Astrocyte (in vitro differentiated cells and primary cell): ENCODE results near the gene GLYATL1B. TPM values are rescaled to one million over a fixed set of nuclear protein-coding genes. Genes with fewer than 3 reads are reported as not detected.

Experiments
- DNase-seq: peaks from one replicate; pipeline ENCODE4 v3.0.0-alpha.2; 2010; ENCODE audit warnings: low read depth
- FAIRE-seq: peaks from 2 replicates; lab custom pipeline; 2011; peaks lifted over from hg19 to GRCh38; lab: Jason Lieb, UNC
- H2AFZ ChIP-seq: 2 replicates; pipeline ENCODE4 v1.6.0; 2012; ENCODE audit warnings: low read depth, low read length, inconsistent platforms
- H3K27ac ChIP-seq: 2 replicates; pipeline ENCODE4 v1.5.1; 2011; ENCODE audit warnings: low read depth, low read length, inconsistent platforms
- H3K27me3 ChIP-seq: 2 replicates; pipeline ENCODE4 v1.6.0; 2011; ENCODE audit warnings: low read length, inconsistent platforms; ENCODE audit not compliant: insufficient read depth
- H3K36me3 ChIP-seq: 2 replicates; pipeline ENCODE4 v1.5.1; 2011; ENCODE audit warnings: low read length, inconsistent platforms; ENCODE audit not compliant: insufficient read depth
- H3K4me1 ChIP-seq: 2 replicates; pipeline ENCODE4 v1.5.1; 2011; ENCODE audit warnings: low read length, inconsistent platforms; ENCODE audit not compliant: insufficient read depth
- H3K4me2 ChIP-seq: 2 replicates; pipeline ENCODE4 v1.6.0; 2012; ENCODE audit warnings: low read length, inconsistent platforms
- H3K4me3 ChIP-seq: 2 replicates; pipeline ENCODE4 v1.5.1; 2011; ENCODE audit warnings: low read depth, mild to moderate bottlenecking, low read length, inconsistent platforms; ENCODE audit not compliant: insufficient read depth
- H3K79me2 ChIP-seq: 2 replicates; pipeline ENCODE4 v1.6.0; 2012; ENCODE audit warnings: mild to moderate bottlenecking, low read length, inconsistent platforms; ENCODE audit not compliant: insufficient read depth
- H3K9ac ChIP-seq: 2 replicates; pipeline ENCODE4 v1.6.0; 2012; ENCODE audit warnings: mild to moderate bottlenecking, low read length, inconsistent platforms
- H3K9me3 ChIP-seq: 2 replicates; pipeline ENCODE4 v1.5.1; 2012; ENCODE audit warnings: low read depth, mild to moderate bottlenecking, low read length, inconsistent platforms; ENCODE audit not compliant: insufficient read depth
- H4K20me1 ChIP-seq: 2 replicates; pipeline ENCODE4 v1.6.0; 2012; ENCODE audit warnings: low read length, inconsistent platforms; ENCODE audit not compliant: insufficient read depth
- H3K27ac Mint-ChIP-seq: one replicate; pipeline ENCODE4 v1.8.0; 2021; ENCODE audit warnings: mild to moderate bottlenecking, mixed read lengths; ENCODE audit not compliant: unreplicated experiment
- H3K27me3 Mint-ChIP-seq: one replicate; pipeline ENCODE4 v1.8.0; 2021; ENCODE audit warnings: low read depth, mixed read lengths; ENCODE audit not compliant: unreplicated experiment
- H3K36me3 Mint-ChIP-seq: one replicate; pipeline ENCODE4 v1.8.0; 2021; ENCODE audit warnings: low read depth, mixed read lengths; ENCODE audit not compliant: unreplicated experiment
- H3K4me1 Mint-ChIP-seq: one replicate; pipeline ENCODE4 v1.8.0; 2021; ENCODE audit warnings: low read depth, mixed read lengths; ENCODE audit not compliant: unreplicated experiment
- H3K4me3 Mint-ChIP-seq: one replicate; pipeline ENCODE4 v1.8.0; 2021; ENCODE audit warnings: mild to moderate bottlenecking, moderate library complexity, mixed read lengths; ENCODE audit not compliant: unreplicated experiment
- H3K9me3 Mint-ChIP-seq: one replicate; pipeline ENCODE4 v1.8.0; 2021; ENCODE audit warnings: mild to moderate bottlenecking, mixed read lengths; ENCODE audit not compliant: unreplicated experiment
- EZH2 ChIP-seq: IDR thresholded peaks from 2 replicates; pipeline ENCODE4 v1.6.1; 2012; ENCODE audit warnings: mild to moderate bottlenecking, low read length, inconsistent platforms; ENCODE audit not compliant: insufficient read depth
- total RNA-seq: library from RNA; stranded (reverse); gene quantifications from 2 replicates; pipeline ENCODE4 v1.2.1, GENCODE V29; 2021
- TF ChIP-seq, protein P1 (sequence below): IDR thresholded peaks from 2 replicates; pipeline ENCODE4 v1.5.1; 2011; ENCODE audit warnings: low read depth, mild to moderate bottlenecking, inconsistent platforms, low read length, moderate library complexity; ENCODE audit not compliant: insufficient read depth

Gene GLYATL1B
- total RNA-seq, 1 donor from 2014 or later, result not detected

DNA sequence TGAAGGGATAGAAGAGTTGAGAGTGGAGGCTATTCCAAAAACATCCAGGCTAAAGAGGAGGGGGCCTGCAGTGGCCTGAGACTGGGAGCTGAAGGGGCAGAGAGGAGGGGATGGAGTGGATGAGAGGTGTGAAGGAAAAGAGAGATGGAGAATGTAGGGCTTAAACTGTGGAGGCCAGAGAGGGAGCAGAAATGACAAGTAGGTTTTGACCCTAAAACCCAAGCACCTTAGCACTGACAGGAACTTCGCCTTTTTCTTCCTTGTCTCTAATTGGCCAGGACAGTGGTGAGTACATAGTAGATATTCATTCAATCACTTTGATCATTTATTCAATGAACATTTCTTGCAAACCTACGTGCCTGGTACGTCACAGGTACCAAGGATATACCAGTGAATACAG is 28.2 kb downstream of the GLYATL1B start:
- Histone ChIP-seq H3K27me3 (no peaks in the 10 kb centered on the region), H3K79me2 (no peaks in the 10 kb centered on the region), H3K36me3 (no peaks in the 10 kb centered on the region), H2AFZ (no peak overlapping the region), H3K4me1 (no peaks in the 10 kb centered on the region), H3K9me3 (peaks cover 5% of the 10 kb centered on the region), H3K9ac (no peak overlapping the region), H3K27ac (no peak overlapping the region), H4K20me1 (no peaks in the 10 kb centered on the region), H3K4me2 (no peak overlapping the region), H3K4me3 (no peak overlapping the region)
- H3K36me3 Mint-ChIP-seq, result no peaks in the 10 kb centered on the region
- DNase-seq (no peak), FAIRE-seq (no peak)
- H3K9me3 Mint-ChIP-seq, result peaks cover 14% of the 10 kb centered on the region
- TF ChIP-seq EZH2, result no peak
- TF ChIP-seq, protein P1, sequence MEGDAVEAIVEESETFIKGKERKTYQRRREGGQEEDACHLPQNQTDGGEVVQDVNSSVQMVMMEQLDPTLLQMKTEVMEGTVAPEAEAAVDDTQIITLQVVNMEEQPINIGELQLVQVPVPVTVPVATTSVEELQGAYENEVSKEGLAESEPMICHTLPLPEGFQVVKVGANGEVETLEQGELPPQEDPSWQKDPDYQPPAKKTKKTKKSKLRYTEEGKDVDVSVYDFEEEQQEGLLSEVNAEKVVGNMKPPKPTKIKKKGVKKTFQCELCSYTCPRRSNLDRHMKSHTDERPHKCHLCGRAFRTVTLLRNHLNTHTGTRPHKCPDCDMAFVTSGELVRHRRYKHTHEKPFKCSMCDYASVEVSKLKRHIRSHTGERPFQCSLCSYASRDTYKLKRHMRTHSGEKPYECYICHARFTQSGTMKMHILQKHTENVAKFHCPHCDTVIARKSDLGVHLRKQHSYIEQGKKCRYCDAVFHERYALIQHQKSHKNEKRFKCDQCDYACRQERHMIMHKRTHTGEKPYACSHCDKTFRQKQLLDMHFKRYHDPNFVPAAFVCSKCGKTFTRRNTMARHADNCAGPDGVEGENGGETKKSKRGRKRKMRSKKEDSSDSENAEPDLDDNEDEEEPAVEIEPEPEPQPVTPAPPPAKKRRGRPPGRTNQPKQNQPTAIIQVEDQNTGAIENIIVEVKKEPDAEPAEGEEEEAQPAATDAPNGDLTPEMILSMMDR, result no peak
- no peaks in the 10 kb centered on the region for H3K4me1 Mint-ChIP-seq
- H3K27me3 Mint-ChIP-seq, result no peaks in the 10 kb centered on the region
- no peak overlapping the region for H3K27ac Mint-ChIP-seq
- no peak overlapping the region for H3K4me3 Mint-ChIP-seq

DNA sequence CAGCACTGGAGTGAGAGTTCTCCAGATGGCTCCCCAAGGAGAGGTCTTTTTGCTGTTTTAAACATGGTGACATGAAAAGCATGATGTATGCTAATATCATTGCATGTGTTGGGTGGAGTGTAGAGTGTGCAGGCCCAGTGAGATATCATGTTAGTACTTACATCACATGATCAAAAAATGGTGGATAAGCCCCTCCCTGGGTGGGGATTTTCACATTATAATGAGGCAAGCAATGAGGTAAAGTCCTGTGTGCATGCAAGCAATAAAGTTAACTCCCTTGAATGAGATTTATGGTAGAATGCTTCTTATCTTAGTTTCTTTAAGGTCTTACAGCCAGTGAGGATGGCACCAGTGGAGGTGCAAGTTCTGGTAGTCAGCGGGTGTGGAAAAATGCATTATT is 29.4 kb downstream of the GLYATL1B start:
- DNase-seq, result no peak
- Histone ChIP-seq H3K9me3 (peaks cover 5% of the 10 kb centered on the region), H3K27ac (no peak overlapping the region), H3K79me2 (no peaks in the 10 kb centered on the region), H2AFZ (no peak overlapping the region), H3K36me3 (no peaks in the 10 kb centered on the region), H4K20me1 (no peaks in the 10 kb centered on the region), H3K27me3 (no peaks in the 10 kb centered on the region), H3K4me1 (no peaks in the 10 kb centered on the region), H3K9ac (no peak overlapping the region), H3K4me3 (no peak overlapping the region), H3K4me2 (no peak overlapping the region)
- no peaks in the 10 kb centered on the region for H3K27me3 Mint-ChIP-seq
- H3K9me3 Mint-ChIP-seq, result peaks cover 14% of the 10 kb centered on the region
- no peaks in the 10 kb centered on the region for H3K4me1 Mint-ChIP-seq
- no peaks in the 10 kb centered on the region for H3K36me3 Mint-ChIP-seq
- no peak overlapping the region for H3K4me3 Mint-ChIP-seq
- no peak overlapping the region for H3K27ac Mint-ChIP-seq
- no peak for TF ChIP-seq EZH2
- TF ChIP-seq, protein P1, result no peak
- no peak for FAIRE-seq

DNA sequence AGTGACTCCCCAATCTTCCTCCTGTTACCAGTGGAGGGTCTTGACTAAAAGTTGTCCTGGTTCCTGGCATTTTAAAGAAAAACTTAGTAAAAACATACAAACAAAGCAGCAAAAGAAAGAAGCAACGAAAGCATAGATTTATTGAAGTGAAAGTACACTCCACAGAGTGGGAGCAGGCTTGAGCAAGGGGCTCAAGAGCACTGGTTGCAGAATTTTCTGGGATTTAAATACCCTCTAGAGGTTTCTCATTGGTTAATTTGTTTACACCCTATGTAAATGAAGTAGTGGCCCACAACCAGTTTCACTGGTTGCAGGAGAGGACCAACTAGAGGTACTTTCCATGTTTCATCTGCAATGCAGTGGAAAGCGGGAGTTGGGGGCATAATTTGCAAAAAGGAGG is 31.7 kb downstream of the GLYATL1B start:
- no peak overlapping the region for H3K27ac Mint-ChIP-seq
- H3K36me3 ChIP-seq, result no peaks in the 10 kb centered on the region

More for the DNA sequence above, 31.7 kb downstream of the GLYATL1B start:
- H3K9ac ChIP-seq, result no peak overlapping the region
- Mint-ChIP-seq H3K27me3 (no peaks in the 10 kb centered on the region), H3K36me3 (no peaks in the 10 kb centered on the region), H3K9me3 (peaks cover 14% of the 10 kb centered on the region), H3K4me1 (no peaks in the 10 kb centered on the region), H3K4me3 (no peak overlapping the region)
- no peak overlapping the region for H3K4me3 ChIP-seq
- H2AFZ ChIP-seq, result no peak overlapping the region
- H3K4me2 ChIP-seq, result no peak overlapping the region
- DNase-seq, result no peak
- no peak overlapping the region for H3K27ac ChIP-seq
- H3K27me3 ChIP-seq, result no peaks in the 10 kb centered on the region
- no peak for FAIRE-seq
- peaks cover 5% of the 10 kb centered on the region for H3K9me3 ChIP-seq
- H4K20me1 ChIP-seq, result no peaks in the 10 kb centered on the region
- H3K79me2 ChIP-seq, result no peaks in the 10 kb centered on the region
- TF ChIP-seq, protein P1, result no peak
- no peak for TF ChIP-seq EZH2
- H3K4me1 ChIP-seq, result no peaks in the 10 kb centered on the region
